Measurements from ENCODE around the gene SHC4.
A peak's percentile ranks its signal among the peaks of the same experiment; 100 is the strongest.

The SHC4 gene

GRCh38 chr15:48989170-48989569, 25.5 kb upstream of the SHC4 start:
- TF ChIP-seq CTCF (IDR thresholded peaks at IDR 0.05), result no peak
- Histone ChIP-seq H3K4me3 (no peak overlapping the region), H3K27ac (no peak overlapping the region)
- no peak for DNase-seq (ENCODE audit: low spot score)

- Histone ChIP-seq H3K27ac (no peak overlapping the region), H3K4me3 (no peak overlapping the region)
- TF ChIP-seq CTCF (IDR thresholded peaks at IDR 0.05), result no peak
- DNase-seq (ENCODE audit: low spot score), result no peak
Measured at GRCh38 chr15:48987142-48987541, 23.4 kb upstream of the SHC4 start.

- H3K4me3 ChIP-seq, result no peak overlapping the region
- no peak for TF ChIP-seq CTCF (IDR thresholded peaks at IDR 0.05)
- no peak for DNase-seq (ENCODE audit: low spot score)
- H3K27ac ChIP-seq, result no peak overlapping the region
Measured at GRCh38 chr15:48986240-48986639, 22.5 kb upstream of the SHC4 start.

- Histone ChIP-seq H3K4me3 (no peak overlapping the region), H3K27ac (peak overlapping the region; percentile 65 to 88)
- no peak for DNase-seq (ENCODE audit: low spot score)
- no peak for TF ChIP-seq CTCF (IDR thresholded peaks at IDR 0.05)
Measured at GRCh38 chr15:48985516-48985915, 21.8 kb upstream of the SHC4 start.

GRCh38 chr15:48984811-48985352, 21.2 kb upstream of the SHC4 start:
- Histone ChIP-seq H3K27ac (peak overlapping the region; percentile 65 to 88), H3K4me3 (peak overlapping the region; percentile 44)
- DNase-seq (ENCODE audit: low spot score), result peak; percentile 72
- TF ChIP-seq CTCF (IDR thresholded peaks at IDR 0.05), result no peak

- TF ChIP-seq CTCF (IDR thresholded peaks at IDR 0.05), result no peak
- peak overlapping the region; percentile 65 to 88 for H3K27ac ChIP-seq
- H3K4me3 ChIP-seq, result no peak overlapping the region
- DNase-seq (ENCODE audit: low spot score), result no peak
Measured at GRCh38 chr15:48984021-48984710, 20.4 kb upstream of the SHC4 start.

GRCh38 chr15:48983300-48983699, 19.6 kb upstream of the SHC4 start:
- no peak for DNase-seq (ENCODE audit: low spot score)
- TF ChIP-seq CTCF (IDR thresholded peaks at IDR 0.05), result no peak
- Histone ChIP-seq H3K27ac (peak overlapping the region in 1 of 2 donors; percentile 88), H3K4me3 (no peak overlapping the region)
